Activated naive CD8-positive, alpha-beta T cell treated with anti-CD3 and anti-CD28 coated beads, Interleukin-2, amount 50 U/mL, for 16 hours (primary cell): Measurements from ENCODE around the gene TMEM231.

ENCODE experiments used
- DNase-seq: peaks from one replicate; pipeline ENCODE4 v3.0.0-alpha.2; 2020; ENCODE audit warnings: low read depth, low spot score

Gene TMEM231

GRCh38 chr16:75488322-75488721 is 67.7 kb downstream of the TMEM231 start:
- DNase-seq: no peak
